Measurements from ENCODE around the gene FFAR3.

FFAR3 gene

DNA sequence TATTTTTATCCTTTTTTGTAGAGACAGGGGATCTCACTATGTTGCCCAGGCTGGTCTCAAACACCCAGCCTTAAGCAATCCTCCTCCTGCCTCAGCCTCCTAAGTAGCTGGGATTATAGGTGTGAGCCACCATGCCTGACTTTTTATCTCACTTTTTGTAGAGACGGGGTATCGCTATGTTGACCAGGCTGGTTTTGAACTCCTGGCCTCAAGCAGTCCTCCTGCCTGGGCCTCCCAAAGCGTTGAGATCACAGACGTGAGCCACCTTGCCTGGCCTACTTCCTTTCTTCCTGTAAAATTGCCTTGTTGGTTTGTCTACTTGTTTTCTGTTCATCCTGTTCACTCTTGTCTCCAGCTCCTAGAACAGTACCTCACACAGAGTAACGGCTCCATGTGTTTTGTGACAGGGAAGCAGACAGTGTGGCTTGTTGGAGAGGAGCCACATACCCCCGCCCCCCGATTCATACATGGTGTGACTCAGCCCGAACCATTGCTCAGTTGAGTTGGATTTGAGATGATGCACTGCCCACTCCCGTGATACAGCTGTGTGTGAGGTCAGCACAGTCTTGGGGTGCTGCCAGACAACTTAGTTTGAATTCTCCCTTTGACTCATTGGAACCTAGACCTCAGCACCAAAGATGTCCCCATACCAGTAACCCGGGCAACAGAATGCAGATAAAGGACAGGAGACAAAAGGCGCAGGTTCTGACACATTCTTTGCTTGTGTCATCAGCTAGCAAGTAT lies 46.8 kb downstream of the FFAR3 start:
- no peak for DNase-seq

DNA sequence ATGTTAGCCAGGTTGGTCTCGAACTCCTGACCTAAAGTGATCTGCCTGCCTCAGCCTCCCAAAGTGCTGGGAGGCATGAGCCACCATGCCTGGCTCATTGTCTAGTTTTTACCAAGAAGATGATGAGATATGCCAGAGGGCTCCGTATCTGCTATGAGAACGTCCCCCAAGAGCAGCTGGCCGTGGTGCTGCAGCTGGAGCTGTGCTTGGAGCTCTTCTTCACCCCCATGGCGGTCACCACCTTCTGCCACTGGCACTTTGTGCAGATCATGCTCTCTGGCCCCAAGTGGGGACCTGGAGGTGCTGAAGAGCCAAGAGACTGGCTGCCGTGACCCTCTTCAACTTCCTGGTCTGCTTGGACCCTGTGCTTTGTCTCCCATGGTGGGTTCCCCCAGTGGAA lies 49.4 kb downstream of the FFAR3 start:
- no peak for DNase-seq

GRCh38 chr19:35408284-35409171 lies 50.3 kb downstream of the FFAR3 start:
- DNase-seq: no peak

GRCh38 chr19:35409191-35409590 lies 50.9 kb downstream of the FFAR3 start:
- no peak for DNase-seq

Data from NCI-H1417 treated with DMSO at 0.1 percent for 48 hours (cell line).